ENCODE measurements around the gene DCANP1. TPM values are rescaled to one million over a fixed set of nuclear protein-coding genes. Genes with fewer than 3 reads are reported as not detected.
"Not testable (repeated sequence)": the region's sequence is repeated elsewhere in the genome, so short reads cannot be mapped to it uniquely, and the experiment has no call there.

DCANP1 gene
- total RNA-seq = not detected
- not detected for polyA plus RNA-seq

DNA sequence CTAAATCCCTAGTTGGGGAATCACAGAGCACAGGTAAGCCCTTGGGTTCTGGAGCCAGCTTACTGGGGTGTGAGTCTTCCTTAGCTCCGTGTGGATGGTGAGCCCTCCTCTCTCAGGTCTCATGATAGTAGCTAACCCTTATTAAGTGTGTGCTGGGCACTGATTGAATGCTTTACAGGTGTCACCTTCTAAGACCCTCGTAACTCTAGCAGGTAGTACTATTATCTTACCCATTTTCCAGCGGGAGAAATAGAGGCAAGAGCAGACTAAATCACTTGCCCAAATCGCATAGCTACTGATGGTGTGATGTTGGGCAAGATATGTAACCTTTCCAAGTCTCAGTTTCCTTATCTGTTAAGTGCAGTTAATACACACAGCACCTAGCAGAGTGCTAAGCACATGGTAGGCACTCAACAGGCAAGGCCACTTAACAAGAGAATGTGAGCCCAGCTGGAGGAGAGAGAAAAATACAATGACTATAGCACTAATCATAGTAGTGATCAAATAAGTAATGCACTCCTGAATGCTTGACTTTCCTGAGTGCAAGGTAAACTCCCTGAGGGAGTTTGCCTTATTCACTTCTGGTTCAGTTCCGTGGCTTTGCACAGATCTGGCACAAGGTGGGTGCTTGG is at the start of gene DCANP1:
DCANP1 (minus strand) TSS at position 51 of the 632 bp plus-strand sequence. CDS start 240 bp downstream, outside the sequence.
- CTCF ChIA-PET (ENCODE audit: partially characterized antibody) = interaction anchor here (1.1 to 4.8 kb wide), 3 partner anchors 7 to 19 kb away, joined by 3 to 27 read pairs (median 4); no protein-coding TSS in a partner anchor
- H3K27me3 Mint-ChIP-seq = peaks cover 7 to 9% of the 10 kb centered on the region in 2 donors
- intact Hi-C loops (cut with micrococcal nuclease) = no loop called here

DNA sequence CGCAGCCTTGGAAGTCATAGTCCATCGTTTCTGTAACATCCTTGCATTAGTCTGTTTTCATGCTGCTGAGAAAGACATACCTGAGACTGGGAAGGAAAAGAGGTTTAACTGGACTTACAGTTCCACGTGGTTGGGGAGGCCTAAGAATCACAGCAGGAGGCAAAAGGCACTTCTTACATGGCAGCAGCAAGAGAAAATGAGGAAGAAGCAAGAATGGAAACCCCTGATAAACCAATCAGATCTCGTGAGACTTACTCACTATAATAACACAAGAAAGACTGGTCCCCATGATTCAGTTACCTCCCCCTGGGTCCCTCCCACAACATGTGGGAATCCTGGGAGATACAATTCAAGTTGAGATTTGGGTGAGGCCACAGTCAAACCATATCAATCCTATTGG is 48.4 kb upstream of the DCANP1 start:
- H3K4me1 ChIP-seq (ENCODE audit: insufficient read depth, low read length); H3K4me3 Mint-ChIP-seq; CTCF ChIA-PET (ENCODE audit: partially characterized antibody); H3K27ac Mint-ChIP-seq; H3K27me3 ChIP-seq (ENCODE audit: insufficient read depth, low read length); H3K4me1 Mint-ChIP-seq; H3K9me3 ChIP-seq (ENCODE audit: control insufficient read depth in 1 of 2, low read length in 2 of 2); H3K4me3 ChIP-seq (ENCODE audit: low read length in 2 of 2); H3K27ac ChIP-seq (ENCODE audit: low read depth, low read length); DNase-seq; POLR2A ChIA-PET (ENCODE audit: partially characterized antibody); intact Hi-C loops (cut with micrococcal nuclease); H3K36me3 ChIP-seq (ENCODE audit: insufficient read depth, low read length); H3K9me3 Mint-ChIP-seq; H3K36me3 Mint-ChIP-seq: not testable (repeated sequence)
- peaks cover 25 to 34% of the 10 kb centered on the region in 2 donors for H3K27me3 Mint-ChIP-seq

More for the DNA sequence above, at the start of gene DCANP1:
- Mint-ChIP-seq H3K9me3 (no peaks in the 10 kb centered on the region), H3K36me3 (no peaks in the 10 kb centered on the region), H3K27ac (peak within 1 kb of the TSS in 1 of 7 donors; percentile 22), H3K4me3 (no peak within 1 kb of the TSS), H3K4me1 (no peaks in the 10 kb centered on the region)
- no peak within 1 kb of the TSS for H3K27ac ChIP-seq (ENCODE audit: low read depth, low read length)
- no peaks in the 10 kb centered on the region for H3K27me3 ChIP-seq (ENCODE audit: insufficient read depth, low read length)
- H3K4me1 ChIP-seq (ENCODE audit: insufficient read depth, low read length) = no peaks in the 10 kb centered on the region
- DNase-seq = no peak
- H3K4me3 ChIP-seq (ENCODE audit: low read length in 2 of 2) = no peak within 1 kb of the TSS
- H3K9me3 ChIP-seq (ENCODE audit: control insufficient read depth in 1 of 2, low read length in 2 of 2) = no peaks in the 10 kb centered on the region
- POLR2A ChIA-PET (ENCODE audit: partially characterized antibody) = no interaction called here
- no peaks in the 10 kb centered on the region for H3K36me3 ChIP-seq (ENCODE audit: insufficient read depth, low read length)

- H3K4me3 Mint-ChIP-seq = no peak overlapping the region
- peaks cover 4 to 7% (median 6%) of the 10 kb centered on the region in 4 donors for H3K4me1 Mint-ChIP-seq
- DNase-seq = no peak
- H3K27ac Mint-ChIP-seq = no peak overlapping the region
- H3K27ac ChIP-seq (ENCODE audit: low read depth, low read length) = no peak overlapping the region
- intact Hi-C loops (cut with micrococcal nuclease) = no loop called here
- no peaks in the 10 kb centered on the region for H3K4me1 ChIP-seq (ENCODE audit: insufficient read depth, low read length)
- peaks cover 6% of the 10 kb centered on the region for H3K27me3 ChIP-seq (ENCODE audit: insufficient read depth, low read length)
- POLR2A ChIA-PET (ENCODE audit: partially characterized antibody) = no interaction called here
- H3K4me3 ChIP-seq (ENCODE audit: low read length in 2 of 2) = no peak overlapping the region
- no peaks in the 10 kb centered on the region for H3K9me3 ChIP-seq (ENCODE audit: control insufficient read depth in 1 of 2, low read length in 2 of 2)
- H3K27me3 Mint-ChIP-seq = peaks cover 29 to 37% of the 10 kb centered on the region in 2 donors
- H3K36me3 ChIP-seq (ENCODE audit: insufficient read depth, low read length) = no peaks in the 10 kb centered on the region
- CTCF ChIA-PET (ENCODE audit: partially characterized antibody) = no interaction called here
- no peaks in the 10 kb centered on the region for H3K9me3 Mint-ChIP-seq
- H3K36me3 Mint-ChIP-seq = no peaks in the 10 kb centered on the region
Measured at GRCh38 chr5:135494196-135494595, 47.0 kb upstream of the DCANP1 start.

DNA sequence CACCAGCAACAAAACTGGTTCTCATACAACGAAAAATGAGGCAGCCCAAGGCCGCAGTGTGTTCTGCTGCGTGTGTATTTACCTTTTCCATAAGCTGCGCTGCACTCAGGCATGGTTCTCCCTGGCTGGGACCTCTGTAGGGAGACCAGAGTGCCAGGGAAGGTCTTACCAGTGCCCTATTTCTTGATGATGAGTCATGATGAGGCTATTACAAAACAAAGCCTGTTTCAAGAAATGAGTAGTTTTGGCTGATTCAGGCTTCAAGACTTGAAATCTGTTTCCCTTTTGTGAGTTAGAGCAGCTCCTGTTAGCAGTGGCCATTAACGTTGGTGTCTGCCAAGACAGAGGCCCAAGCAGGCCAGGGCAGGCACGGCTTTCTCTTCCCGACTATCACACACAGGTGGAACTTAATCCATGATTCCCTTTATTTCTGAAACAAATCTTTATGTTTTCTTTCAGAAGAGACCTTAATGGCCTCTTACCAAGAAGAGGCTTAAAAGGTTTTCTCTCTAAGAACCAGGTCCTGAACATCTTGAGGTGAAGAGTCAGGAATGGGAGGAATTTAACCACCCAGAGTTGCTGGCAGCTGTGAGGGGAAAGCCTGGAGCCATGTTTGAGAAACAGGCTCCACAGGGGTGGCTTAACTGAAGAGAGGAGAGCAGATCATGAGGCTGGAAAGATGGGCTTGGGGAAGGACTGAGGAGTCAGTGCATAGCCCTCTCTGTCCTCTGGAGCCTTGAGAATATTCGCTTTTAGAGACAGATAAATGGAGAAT is 46.4 kb upstream of the DCANP1 start:
- Mint-ChIP-seq H3K4me1 (peaks cover 4 to 11% (median 6%) of the 10 kb centered on the region in 4 donors), H3K4me3 (no peak overlapping the region), H3K27me3 (peaks cover 29 to 34% of the 10 kb centered on the region in 2 donors), H3K36me3 (no peaks in the 10 kb centered on the region), H3K27ac (no peak overlapping the region), H3K9me3 (no peaks in the 10 kb centered on the region)
- ChIA-PET POLR2A (ENCODE audit: partially characterized antibody) (no interaction called here), CTCF (ENCODE audit: partially characterized antibody) (no interaction called here)
- H3K9me3 ChIP-seq (ENCODE audit: control insufficient read depth in 1 of 2, low read length in 2 of 2) = no peaks in the 10 kb centered on the region
- no peak overlapping the region for H3K27ac ChIP-seq (ENCODE audit: low read depth, low read length)
- H3K36me3 ChIP-seq (ENCODE audit: insufficient read depth, low read length) = no peaks in the 10 kb centered on the region
- DNase-seq = no peak
- intact Hi-C loops (cut with micrococcal nuclease) = no loop called here
- peaks cover 10% of the 10 kb centered on the region for H3K27me3 ChIP-seq (ENCODE audit: insufficient read depth, low read length)
- H3K4me1 ChIP-seq (ENCODE audit: insufficient read depth, low read length) = no peaks in the 10 kb centered on the region
- H3K4me3 ChIP-seq (ENCODE audit: low read length in 2 of 2) = no peak overlapping the region

DNA sequence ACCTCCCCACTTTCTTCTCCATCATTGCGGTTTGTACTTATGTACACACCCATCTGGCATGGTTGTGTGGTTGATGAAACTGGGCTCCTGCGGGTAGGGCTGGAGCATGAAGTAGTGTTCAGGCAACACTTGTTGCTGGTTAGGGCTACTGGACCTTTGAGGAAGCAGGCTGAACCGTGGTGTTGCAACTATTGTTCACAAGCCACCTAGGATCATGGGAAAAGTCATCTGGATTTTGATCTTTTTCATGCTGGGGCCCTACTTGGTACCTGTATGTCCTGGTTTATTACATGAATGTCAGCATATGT is 45.1 kb upstream of the DCANP1 start:
- Mint-ChIP-seq H3K27me3 (peaks cover 39 to 44% of the 10 kb centered on the region in 2 donors), H3K36me3 (no peaks in the 10 kb centered on the region), H3K4me3 (no peak overlapping the region), H3K9me3 (no peaks in the 10 kb centered on the region), H3K4me1 (peaks cover 6 to 13% (median 8%) of the 10 kb centered on the region in 4 donors), H3K27ac (no peak overlapping the region)
- no peak for DNase-seq
- Histone ChIP-seq H3K36me3 (ENCODE audit: insufficient read depth, low read length) (no peaks in the 10 kb centered on the region), H3K4me3 (ENCODE audit: low read length in 2 of 2) (no peak overlapping the region), H3K27ac (ENCODE audit: low read depth, low read length) (no peak overlapping the region), H3K4me1 (ENCODE audit: insufficient read depth, low read length) (no peaks in the 10 kb centered on the region), H3K27me3 (ENCODE audit: insufficient read depth, low read length) (peaks cover 10% of the 10 kb centered on the region), H3K9me3 (ENCODE audit: control insufficient read depth in 1 of 2, low read length in 2 of 2) (no peaks in the 10 kb centered on the region)
- CTCF ChIA-PET (ENCODE audit: partially characterized antibody) = no interaction called here
- POLR2A ChIA-PET (ENCODE audit: partially characterized antibody) = no interaction called here
- intact Hi-C loops (cut with micrococcal nuclease) = no loop called here

GRCh38 chr5:135491552-135492318 is 44.6 kb upstream of the DCANP1 start:
- Mint-ChIP-seq H3K9me3 (no peaks in the 10 kb centered on the region), H3K4me3 (no peak overlapping the region), H3K27me3 (peaks cover 42 to 47% of the 10 kb centered on the region in 2 donors), H3K4me1 (peaks cover 6 to 13% (median 8%) of the 10 kb centered on the region in 4 donors), H3K27ac (no peak overlapping the region), H3K36me3 (no peaks in the 10 kb centered on the region)
- Histone ChIP-seq H3K27me3 (ENCODE audit: insufficient read depth, low read length) (peaks cover 10% of the 10 kb centered on the region), H3K4me1 (ENCODE audit: insufficient read depth, low read length) (no peaks in the 10 kb centered on the region), H3K4me3 (ENCODE audit: low read length in 2 of 2) (no peak overlapping the region), H3K27ac (ENCODE audit: low read depth, low read length) (no peak overlapping the region), H3K9me3 (ENCODE audit: control insufficient read depth in 1 of 2, low read length in 2 of 2) (no peaks in the 10 kb centered on the region), H3K36me3 (ENCODE audit: insufficient read depth, low read length) (no peaks in the 10 kb centered on the region)
- DNase-seq = no peak
- ChIA-PET POLR2A (ENCODE audit: partially characterized antibody) (no interaction called here), CTCF (ENCODE audit: partially characterized antibody) (no interaction called here)
- intact Hi-C loops (cut with micrococcal nuclease) = no loop called here

DNA sequence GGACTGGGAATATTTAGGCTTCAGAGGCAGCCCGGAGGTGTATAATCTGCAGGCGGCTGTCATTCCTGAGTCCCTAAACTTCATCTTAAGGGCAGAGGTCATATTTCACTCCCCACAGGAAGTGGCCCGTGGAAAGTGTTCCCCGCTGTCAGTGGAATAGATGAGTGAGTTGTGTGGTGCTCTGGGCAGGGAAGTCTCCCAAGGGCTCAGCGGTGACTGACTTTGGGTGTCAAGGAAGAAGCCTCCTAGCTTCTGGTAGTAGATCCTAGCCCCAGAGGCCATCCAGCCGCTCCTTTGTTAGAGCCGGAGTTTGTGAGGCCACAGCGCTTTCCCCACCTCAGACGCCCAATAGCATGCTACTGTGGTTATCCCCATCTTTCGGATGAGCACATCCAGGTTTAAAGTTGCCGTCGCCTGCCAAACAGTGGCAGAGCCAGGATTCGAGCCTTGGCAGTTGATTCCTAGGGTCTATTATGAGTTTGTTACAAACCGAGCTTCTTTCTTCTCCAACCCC is 43.9 kb upstream of the DCANP1 start:
- Mint-ChIP-seq H3K4me3 (no peak overlapping the region), H3K27ac (no peak overlapping the region), H3K4me1 (peaks cover 6 to 13% (median 8%) of the 10 kb centered on the region in 4 donors), H3K9me3 (no peaks in the 10 kb centered on the region), H3K27me3 (peaks cover 47 to 49% of the 10 kb centered on the region in 2 donors), H3K36me3 (no peaks in the 10 kb centered on the region)
- H3K27ac ChIP-seq (ENCODE audit: low read depth, low read length) = no peak overlapping the region
- DNase-seq = no peak
- ChIA-PET CTCF (ENCODE audit: partially characterized antibody) (no interaction called here), POLR2A (ENCODE audit: partially characterized antibody) (no interaction called here)
- no peaks in the 10 kb centered on the region for H3K36me3 ChIP-seq (ENCODE audit: insufficient read depth, low read length)
- H3K9me3 ChIP-seq (ENCODE audit: control insufficient read depth in 1 of 2, low read length in 2 of 2) = no peaks in the 10 kb centered on the region
- H3K27me3 ChIP-seq (ENCODE audit: insufficient read depth, low read length) = peaks cover 10% of the 10 kb centered on the region
- H3K4me3 ChIP-seq (ENCODE audit: low read length in 2 of 2) = no peak overlapping the region
- H3K4me1 ChIP-seq (ENCODE audit: insufficient read depth, low read length) = no peaks in the 10 kb centered on the region
- intact Hi-C loops (cut with micrococcal nuclease) = no loop called here
